Liver (tissue), 9 donors: ENCODE measurements around the gene DCAF4L1. TPM values are rescaled to one million over a fixed set of nuclear protein-coding genes. Genes with fewer than 3 reads are reported as not detected.

ENCODE experiments used
- DNase-seq: peaks from one replicate; pipeline ENCODE4 v3.0.0-alpha.2; 2017; ENCODE audit warnings: low spot score
- H3K27ac ChIP-seq, 2 donors: one replicate each; pipeline ENCODE4 v1.7.0; 2013; ENCODE audit warnings: inconsistent platforms in 2 of 2, low read length in 2 of 2, control low read depth in 1 of 2, low read depth in 1 of 2, mild to moderate bottlenecking in 1 of 2
- H3K27me3 ChIP-seq, 4 donors: one replicate each; pipeline versions ENCODE4 v1.6.1 to v1.7.0; 2013; ENCODE audit warnings: low read length in 3 of 4, inconsistent platforms in 1 of 4, mild to moderate bottlenecking in 1 of 4, moderate library complexity in 1 of 4; ENCODE audit not compliant: control insufficient read depth in 4 of 4, insufficient read depth in 4 of 4
- H3K36me3 ChIP-seq, 4 donors: one replicate each; pipeline versions ENCODE4 v1.6.1 to v1.7.0; 2013; ENCODE audit warnings: low read length in 3 of 4, mild to moderate bottlenecking in 3 of 4, low read depth in 1 of 4, moderate library complexity in 1 of 4; ENCODE audit not compliant: control insufficient read depth in 4 of 4, insufficient read depth in 3 of 4
- H3K4me1 ChIP-seq, 4 donors: one replicate each; pipeline versions ENCODE4 v1.6.1 to v1.7.0; 2013; ENCODE audit warnings: low read length in 3 of 4, mild to moderate bottlenecking in 3 of 4, moderate library complexity in 1 of 4; ENCODE audit not compliant: control insufficient read depth in 4 of 4, insufficient read depth in 4 of 4
- H3K4me3 ChIP-seq, 3 donors: one replicate each; pipeline versions ENCODE4 v1.6.1 to v1.7.0; 2013; ENCODE audit warnings: low read length in 3 of 3, control low read depth in 1 of 3, low read depth in 1 of 3, mild to moderate bottlenecking in 1 of 3
- H3K9ac ChIP-seq, 2 donors: one replicate each; pipeline ENCODE4 v1.7.0; 2013; ENCODE audit warnings: low read length in 2 of 2, mild to moderate bottlenecking in 2 of 2, moderate library complexity in 2 of 2, control low read depth in 1 of 2, low read depth in 1 of 2
- H3K9me3 ChIP-seq, 4 donors: one replicate each; pipeline versions ENCODE4 v1.6.1 to v1.7.0; 2013; ENCODE audit warnings: low read length in 3 of 4; ENCODE audit not compliant: control insufficient read depth in 4 of 4
- ATF3 ChIP-seq: IDR thresholded peaks from 2 replicates; pipeline ENCODE4 v1.6.1; 2016; ENCODE audit warnings: antibody characterized with exemption
- CTCF ChIP-seq: fragments of 150-350 bp; IDR thresholded peaks from 2 replicates; pipeline ENCODE4 v1.5.1; 2017; ENCODE audit warnings: improper control_type of control experiment, low read depth, low read length; ENCODE audit not compliant: missing input control
- EGR1 ChIP-seq, 2 donors: IDR thresholded peaks; 2 replicates each; pipeline ENCODE4 v1.6.1; 2016 to 2018; ENCODE audit warnings: antibody characterized with exemption in 2 of 2, low read depth in 2 of 2
- FOXA1 ChIP-seq: IDR thresholded peaks from 2 replicates; pipeline ENCODE4 v1.6.1; 2016; ENCODE audit warnings: antibody characterized with exemption
- FOXA2 ChIP-seq: IDR thresholded peaks from 2 replicates; pipeline ENCODE4 v1.6.1; 2016; ENCODE audit warnings: antibody characterized with exemption
- GABPA ChIP-seq, 2 donors: IDR thresholded peaks in 1 of 2; conservative IDR thresholded peaks in 1 of 2; 2 replicates each; pipeline ENCODE4 v1.6.1; 2016; ENCODE audit warnings: antibody characterized with exemption in 2 of 2, mild to moderate bottlenecking in 1 of 2, moderate library complexity in 1 of 2
- HNF4A ChIP-seq, 2 donors: conservative IDR thresholded peaks; 2 replicates each; pipeline ENCODE4 v1.6.1; 2016; ENCODE audit warnings: antibody characterized with exemption in 2 of 2, mild to moderate bottlenecking in 2 of 2
- HNF4G ChIP-seq: IDR thresholded peaks from 2 replicates; pipeline ENCODE4 v1.6.1; 2016; ENCODE audit warnings: antibody characterized with exemption
- JUND ChIP-seq, 2 donors: IDR thresholded peaks; 2 replicates each; pipeline ENCODE4 v1.6.1; 2016; ENCODE audit warnings: antibody characterized with exemption in 2 of 2
- MAX ChIP-seq: IDR thresholded peaks from 2 replicates; pipeline ENCODE4 v1.6.1; 2016; ENCODE audit warnings: antibody characterized with exemption
- NR2F2 ChIP-seq: IDR thresholded peaks from 2 replicates; pipeline ENCODE4 v1.6.1; 2016; ENCODE audit warnings: antibody characterized with exemption
- RAD21 ChIP-seq, 2 donors: IDR thresholded peaks; 2 replicates each; pipeline ENCODE4 v1.6.1; 2016; ENCODE audit warnings: antibody characterized with exemption in 2 of 2, mild to moderate bottlenecking in 2 of 2
- REST ChIP-seq: IDR thresholded peaks from 2 replicates; pipeline ENCODE4 v1.6.1; 2016; ENCODE audit warnings: antibody characterized with exemption, mild to moderate bottlenecking
- RXRA ChIP-seq, 2 donors: IDR thresholded peaks; 2 replicates each; pipeline ENCODE4 v1.6.1; 2017 to 2018; ENCODE audit warnings: antibody characterized with exemption in 2 of 2, mild to moderate bottlenecking in 1 of 2
- SP1 ChIP-seq: IDR thresholded peaks from 2 replicates; pipeline ENCODE4 v1.6.1; 2018; ENCODE audit warnings: antibody characterized with exemption, mild to moderate bottlenecking
- TAF1 ChIP-seq: conservative IDR thresholded peaks from 2 replicates; pipeline ENCODE4 v1.6.1; 2016; ENCODE audit warnings: antibody characterized with exemption, mild to moderate bottlenecking
- YY1 ChIP-seq: IDR thresholded peaks from 2 replicates; pipeline ENCODE4 v1.6.1; 2016; ENCODE audit warnings: antibody characterized with exemption, mild to moderate bottlenecking
- ZBTB33 ChIP-seq: IDR thresholded peaks from 2 replicates; pipeline ENCODE4 v1.6.1; 2016; ENCODE audit warnings: antibody characterized with exemption
- WGBS: extraction: QIAGEN DNeasy Blood & Tissue Kit; methylation state at CpG from one replicate; pipeline ENCODE4 v1.1.7; 2013; 5-methylcytosine and 5-hydroxymethylcytosine counted together
- polyA plus RNA-seq, 2 donors: library from polyadenylated mRNA; stranded (reverse) in 1 of 2; unstranded in 1 of 2; fragments of 200-250 nt in 1 of 2; fragments of >200 nt in 1 of 2; fragmentation: Nextera tagmentation in 1 of 2; extraction: Ambion mirVana in 1 of 2; gene quantifications; one replicate each; pipeline versions ENCODE4 v1.2.1 to v1.2.3, GENCODE V29; 2013 to 2015
- total RNA-seq, 2 donors: library from RNA; depleted of rRNA; stranded (reverse); fragments of >200 nt; gene quantifications; one replicate each; pipeline ENCODE4 v1.2.3, GENCODE V29; 2014
- donor health status: healthy.
- donor health status: healthy.
- donor health status: healthy.
- donor health status: healthy.
- donor health status: healthy.

The DCAF4L1 gene
- total and polyA plus RNA-seq, 4 donors = under 0.01 to 0.59 (median 0.06) TPM

GRCh38 chr4:41982716-41983115, 1.2 kb downstream of the DCAF4L1 start:
- DNase-seq = no peak
- WGBS = 94% methylated on average over 22 of the region's 22 CpGs
- no peak overlapping the region for H3K4me3 ChIP-seq
- H3K36me3 ChIP-seq = no peaks in the 10 kb centered on the region
- no peaks in the 10 kb centered on the region for H3K27me3 ChIP-seq
- no peaks in the 10 kb centered on the region for H3K9me3 ChIP-seq
- TF ChIP-seq ATF3 (no peak), FOXA1 (no peak), HNF4A (conservative IDR thresholded peaks at IDR 0.05) (no peak), FOXA2 (no peak), RXRA (IDR thresholded peaks at IDR 0.05) (no peak), GABPA (IDR thresholded peaks at IDR 0.05 in 1 of 2, conservative IDR thresholded peaks at IDR 0.05 in 1 of 2) (no peak), YY1 (no peak), RAD21 (IDR thresholded peaks at IDR 0.05) (no peak), REST (no peak)
- no peak overlapping the region for H3K9ac ChIP-seq
- H3K27ac ChIP-seq = no peak overlapping the region
- peaks cover 0 to under 1% (median 0%) of the 10 kb centered on the region in 4 donors for H3K4me1 ChIP-seq

GRCh38 chr4:41985151-41985550, 3.6 kb downstream of the DCAF4L1 start:
- H3K9me3 ChIP-seq = no peaks in the 10 kb centered on the region
- 59% methylated on average over 1 of the region's 1 CpG for WGBS
- no peak for TF ChIP-seq RAD21 (IDR thresholded peaks at IDR 0.05)
- TF ChIP-seq FOXA2 = no peak
- no peak for TF ChIP-seq EGR1 (IDR thresholded peaks at IDR 0.05; ENCODE audit: low read depth in 2 of 2)
- no peak for TF ChIP-seq FOXA1
- no peak for TF ChIP-seq HNF4G
- TF ChIP-seq REST = no peak
- no peak for TF ChIP-seq SP1
- no peak for TF ChIP-seq RXRA (IDR thresholded peaks at IDR 0.05)
- no peak for TF ChIP-seq HNF4A (conservative IDR thresholded peaks at IDR 0.05)
- no peak for TF ChIP-seq GABPA (IDR thresholded peaks at IDR 0.05 in 1 of 2, conservative IDR thresholded peaks at IDR 0.05 in 1 of 2)
- no peak for TF ChIP-seq TAF1
- TF ChIP-seq JUND (IDR thresholded peaks at IDR 0.05) = no peak
- TF ChIP-seq MAX = no peak
- no peak for TF ChIP-seq ATF3
- no peak for TF ChIP-seq YY1
- no peak for TF ChIP-seq ZBTB33
- TF ChIP-seq NR2F2 = no peak
- TF ChIP-seq CTCF = no peak
- no peaks in the 10 kb centered on the region for H3K27me3 ChIP-seq
- no peak overlapping the region for H3K4me3 ChIP-seq
- H3K27ac ChIP-seq = no peak overlapping the region
- no peak for DNase-seq
- peaks cover 0 to 8% (median 4%) of the 10 kb centered on the region in 4 donors for H3K4me1 ChIP-seq
- no peaks in the 10 kb centered on the region for H3K36me3 ChIP-seq
- H3K9ac ChIP-seq = no peak overlapping the region
